H1 (cell line): ENCODE data around the gene SERTAD2. TPM values are rescaled to one million over a fixed set of nuclear protein-coding genes. Genes with fewer than 3 reads are reported as not detected.

Experiments
- CEBPB ChIP-seq: IDR thresholded peaks from 2 replicates; pipeline ENCODE4 v1.6.1; 2012; ENCODE audit warnings: low read depth, low read length
- CHD1 ChIP-seq: IDR thresholded peaks from 2 replicates; pipeline ENCODE4 v1.6.1; 2012; ENCODE audit warnings: low read depth, low read length, improper control_type of control experiment
- JUN ChIP-seq: IDR thresholded peaks from 2 replicates; pipeline ENCODE4 v1.6.1; 2011; ENCODE audit warnings: low read depth, mild to moderate bottlenecking, improper control_type of control experiment, low read length
- JUND ChIP-seq: IDR thresholded peaks from 2 replicates; pipeline ENCODE4 v1.6.1; 2011; ENCODE audit warnings: mild to moderate bottlenecking, improper control_type of control experiment, low read length
- SAP30 ChIP-seq: fragments of 300-600 bp; sonication (generic); IDR thresholded peaks from 2 replicates; pipeline ENCODE4 v1.7.1; 2012; ENCODE audit warnings: low read length, moderate library complexity, mild to moderate bottlenecking, inconsistent platforms; ENCODE audit not compliant: insufficient read depth, insufficient replicate concordance
- SIN3A ChIP-seq, 2 experiments: IDR thresholded peaks in 1 of 2; conservative IDR thresholded peaks in 1 of 2; 2 replicates each; pipeline ENCODE4 v1.6.1; 2011 to 2012; ENCODE audit warnings: low read length in 2 of 2, improper control_type of control experiment in 1 of 2, low read depth in 1 of 2, mild to moderate bottlenecking in 1 of 2
- SIX5 ChIP-seq: IDR thresholded peaks from 2 replicates; pipeline ENCODE4 v1.6.1; 2011; ENCODE audit warnings: mild to moderate bottlenecking, low read depth, low read length
- SP1 ChIP-seq: IDR thresholded peaks from 2 replicates; pipeline ENCODE4 v1.6.1; 2011; ENCODE audit warnings: low read depth, low read length
- SRF ChIP-seq: IDR thresholded peaks from 2 replicates; pipeline ENCODE4 v1.6.1; 2011; ENCODE audit warnings: mild to moderate bottlenecking, low read depth, low read length, moderate library complexity
- polyA plus RNA-seq, 7 experiments: library from polyadenylated mRNA; depleted of rRNA in 3 of 7; stranded (reverse) in 5 of 7; unstranded in 2 of 7; fragments of >200 nt in 5 of 7; fragments of 200-250 nt in 2 of 7; gene quantifications; 1 replicate in 5 of 7; 2 replicates in 1 of 7; 4 replicates in 1 of 7; pipeline versions ENCODE4 v1.2.1 to v1.2.3, GENCODE V29; 2011 to 2013; ENCODE audit warnings: missing spikeins in 2 of 7, mixed read lengths in 2 of 7
- total RNA-seq: library from RNA; stranded (reverse); fragmentation: NEBNext Ultra II Directional; extraction: Animal tissue kit (Norgen Biotek cat#: 25700); gene quantifications from 2 replicates; pipeline ENCODE4 v1.2.1, GENCODE V29; 2021
- TF ChIP-seq, protein P1 (sequence below): fragments of 300-600 bp; sonication (generic); IDR thresholded peaks from 2 replicates; pipeline ENCODE4 v1.7.1; 2012; ENCODE audit warnings: low read length, moderate library complexity, mild to moderate bottlenecking, inconsistent platforms; ENCODE audit not compliant: insufficient replicate concordance

Gene SERTAD2
- total and polyA plus RNA-seq, 2 of the 8 experiments (the other 6 are each of a cell fraction or from before 2014, with no cell fraction given) = 2.9 to 4.5 TPM

DNA sequence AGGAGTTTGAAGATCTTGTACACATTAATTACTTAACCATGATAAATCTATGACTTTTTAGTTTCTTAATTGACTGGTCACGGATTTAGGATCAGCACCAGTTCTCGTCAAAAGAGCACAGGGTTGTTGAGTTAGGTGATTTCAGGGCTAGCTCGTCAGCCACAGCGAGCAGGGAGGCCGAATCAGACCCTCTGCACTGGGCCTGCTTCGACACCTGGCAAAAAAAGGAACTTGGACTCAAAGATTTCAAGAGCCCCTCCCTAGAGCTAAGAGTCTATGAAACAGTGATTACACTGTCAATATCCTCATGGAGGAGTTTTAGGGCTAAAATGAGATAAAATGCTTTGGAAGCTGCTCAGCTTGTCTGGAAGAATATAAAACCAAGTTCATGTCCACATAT, 4.6 kb upstream of the SERTAD2 start (continued):
- TF ChIP-seq, protein P1, sequence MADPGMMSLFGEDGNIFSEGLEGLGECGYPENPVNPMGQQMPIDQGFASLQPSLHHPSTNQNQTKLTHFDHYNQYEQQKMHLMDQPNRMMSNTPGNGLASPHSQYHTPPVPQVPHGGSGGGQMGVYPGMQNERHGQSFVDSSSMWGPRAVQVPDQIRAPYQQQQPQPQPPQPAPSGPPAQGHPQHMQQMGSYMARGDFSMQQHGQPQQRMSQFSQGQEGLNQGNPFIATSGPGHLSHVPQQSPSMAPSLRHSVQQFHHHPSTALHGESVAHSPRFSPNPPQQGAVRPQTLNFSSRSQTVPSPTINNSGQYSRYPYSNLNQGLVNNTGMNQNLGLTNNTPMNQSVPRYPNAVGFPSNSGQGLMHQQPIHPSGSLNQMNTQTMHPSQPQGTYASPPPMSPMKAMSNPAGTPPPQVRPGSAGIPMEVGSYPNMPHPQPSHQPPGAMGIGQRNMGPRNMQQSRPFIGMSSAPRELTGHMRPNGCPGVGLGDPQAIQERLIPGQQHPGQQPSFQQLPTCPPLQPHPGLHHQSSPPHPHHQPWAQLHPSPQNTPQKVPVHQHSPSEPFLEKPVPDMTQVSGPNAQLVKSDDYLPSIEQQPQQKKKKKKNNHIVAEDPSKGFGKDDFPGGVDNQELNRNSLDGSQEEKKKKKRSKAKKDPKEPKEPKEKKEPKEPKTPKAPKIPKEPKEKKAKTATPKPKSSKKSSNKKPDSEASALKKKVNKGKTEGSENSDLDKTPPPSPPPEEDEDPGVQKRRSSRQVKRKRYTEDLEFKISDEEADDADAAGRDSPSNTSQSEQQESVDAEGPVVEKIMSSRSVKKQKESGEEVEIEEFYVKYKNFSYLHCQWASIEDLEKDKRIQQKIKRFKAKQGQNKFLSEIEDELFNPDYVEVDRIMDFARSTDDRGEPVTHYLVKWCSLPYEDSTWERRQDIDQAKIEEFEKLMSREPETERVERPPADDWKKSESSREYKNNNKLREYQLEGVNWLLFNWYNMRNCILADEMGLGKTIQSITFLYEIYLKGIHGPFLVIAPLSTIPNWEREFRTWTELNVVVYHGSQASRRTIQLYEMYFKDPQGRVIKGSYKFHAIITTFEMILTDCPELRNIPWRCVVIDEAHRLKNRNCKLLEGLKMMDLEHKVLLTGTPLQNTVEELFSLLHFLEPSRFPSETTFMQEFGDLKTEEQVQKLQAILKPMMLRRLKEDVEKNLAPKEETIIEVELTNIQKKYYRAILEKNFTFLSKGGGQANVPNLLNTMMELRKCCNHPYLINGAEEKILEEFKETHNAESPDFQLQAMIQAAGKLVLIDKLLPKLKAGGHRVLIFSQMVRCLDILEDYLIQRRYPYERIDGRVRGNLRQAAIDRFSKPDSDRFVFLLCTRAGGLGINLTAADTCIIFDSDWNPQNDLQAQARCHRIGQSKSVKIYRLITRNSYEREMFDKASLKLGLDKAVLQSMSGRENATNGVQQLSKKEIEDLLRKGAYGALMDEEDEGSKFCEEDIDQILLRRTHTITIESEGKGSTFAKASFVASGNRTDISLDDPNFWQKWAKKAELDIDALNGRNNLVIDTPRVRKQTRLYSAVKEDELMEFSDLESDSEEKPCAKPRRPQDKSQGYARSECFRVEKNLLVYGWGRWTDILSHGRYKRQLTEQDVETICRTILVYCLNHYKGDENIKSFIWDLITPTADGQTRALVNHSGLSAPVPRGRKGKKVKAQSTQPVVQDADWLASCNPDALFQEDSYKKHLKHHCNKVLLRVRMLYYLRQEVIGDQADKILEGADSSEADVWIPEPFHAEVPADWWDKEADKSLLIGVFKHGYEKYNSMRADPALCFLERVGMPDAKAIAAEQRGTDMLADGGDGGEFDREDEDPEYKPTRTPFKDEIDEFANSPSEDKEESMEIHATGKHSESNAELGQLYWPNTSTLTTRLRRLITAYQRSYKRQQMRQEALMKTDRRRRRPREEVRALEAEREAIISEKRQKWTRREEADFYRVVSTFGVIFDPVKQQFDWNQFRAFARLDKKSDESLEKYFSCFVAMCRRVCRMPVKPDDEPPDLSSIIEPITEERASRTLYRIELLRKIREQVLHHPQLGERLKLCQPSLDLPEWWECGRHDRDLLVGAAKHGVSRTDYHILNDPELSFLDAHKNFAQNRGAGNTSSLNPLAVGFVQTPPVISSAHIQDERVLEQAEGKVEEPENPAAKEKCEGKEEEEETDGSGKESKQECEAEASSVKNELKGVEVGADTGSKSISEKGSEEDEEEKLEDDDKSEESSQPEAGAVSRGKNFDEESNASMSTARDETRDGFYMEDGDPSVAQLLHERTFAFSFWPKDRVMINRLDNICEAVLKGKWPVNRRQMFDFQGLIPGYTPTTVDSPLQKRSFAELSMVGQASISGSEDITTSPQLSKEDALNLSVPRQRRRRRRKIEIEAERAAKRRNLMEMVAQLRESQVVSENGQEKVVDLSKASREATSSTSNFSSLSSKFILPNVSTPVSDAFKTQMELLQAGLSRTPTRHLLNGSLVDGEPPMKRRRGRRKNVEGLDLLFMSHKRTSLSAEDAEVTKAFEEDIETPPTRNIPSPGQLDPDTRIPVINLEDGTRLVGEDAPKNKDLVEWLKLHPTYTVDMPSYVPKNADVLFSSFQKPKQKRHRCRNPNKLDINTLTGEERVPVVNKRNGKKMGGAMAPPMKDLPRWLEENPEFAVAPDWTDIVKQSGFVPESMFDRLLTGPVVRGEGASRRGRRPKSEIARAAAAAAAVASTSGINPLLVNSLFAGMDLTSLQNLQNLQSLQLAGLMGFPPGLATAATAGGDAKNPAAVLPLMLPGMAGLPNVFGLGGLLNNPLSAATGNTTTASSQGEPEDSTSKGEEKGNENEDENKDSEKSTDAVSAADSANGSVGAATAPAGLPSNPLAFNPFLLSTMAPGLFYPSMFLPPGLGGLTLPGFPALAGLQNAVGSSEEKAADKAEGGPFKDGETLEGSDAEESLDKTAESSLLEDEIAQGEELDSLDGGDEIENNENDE = no peak
- TF ChIP-seq JUND (no peak), CHD1 (no peak), SIN3A (conservative IDR thresholded peaks at IDR 0.05 in 1 of 2, IDR thresholded peaks at IDR 0.05 in 1 of 2; ENCODE audit: low read depth in 1 of 2, low read length in 2 of 2) (no peak), SP1 (no peak), JUN (no peak), SAP30 (no peak), SRF (no peak), SIX5 (no peak), CEBPB (no peak)
